ENCODE measurements around the gene SORCS3. TPM values are rescaled to one million over a fixed set of nuclear protein-coding genes. Genes with fewer than 3 reads are reported as not detected.

The SORCS3 gene
- polyA plus RNA-seq, 1 donor (not counting 4 experiments of a cell fraction or from before 2014, with no cell fraction given), result not detected

DNA sequence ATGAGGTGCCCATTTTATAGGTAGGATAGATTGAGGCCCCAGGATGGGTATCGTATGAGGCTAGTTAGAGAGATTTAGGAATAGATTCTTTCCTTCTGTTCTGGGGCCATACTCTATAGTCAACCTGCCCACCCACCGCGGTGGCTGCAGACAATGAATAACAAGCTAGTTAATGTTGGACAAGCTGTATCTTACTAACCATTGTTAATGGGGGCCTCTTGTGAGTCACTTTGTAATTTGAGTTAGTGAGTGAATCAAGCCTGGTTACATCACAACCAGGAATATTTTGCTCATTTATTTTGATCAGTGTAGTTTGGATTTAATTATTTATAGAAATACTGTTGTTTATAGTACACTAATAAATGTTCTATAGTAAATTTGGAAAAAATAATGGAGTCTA, 7.3 kb downstream of the SORCS3 start:
- Histone ChIP-seq H3K4me2 (ENCODE audit: control insufficient read depth, extremely low read depth, insufficient read depth, low read depth, low read length) (no peak overlapping the region), H3K36me3 (ENCODE audit: control insufficient read depth in 2 of 2, extremely low read depth in 1 of 2, insufficient read depth in 2 of 2, low read length in 2 of 2) (no peaks in the 10 kb centered on the region), H3K27ac (ENCODE audit: control insufficient read depth, insufficient read depth, low read length) (no peak overlapping the region), H3K9me3 (ENCODE audit: control insufficient read depth, low read depth, low read length) (no peaks in the 10 kb centered on the region), H3K4me3 (ENCODE audit: control insufficient read depth in 2 of 3, extremely low read depth in 1 of 3, insufficient read depth in 2 of 3, low read depth in 1 of 3, low read length in 3 of 3) (no peak overlapping the region), H3K79me2 (ENCODE audit: control insufficient read depth, insufficient read depth, low read length) (no peaks in the 10 kb centered on the region), H2AFZ (ENCODE audit: control insufficient read depth, low read length) (no peak overlapping the region), H4K20me1 (ENCODE audit: control insufficient read depth, extremely low read depth, insufficient read depth, low read length) (no peaks in the 10 kb centered on the region), H3K9ac (ENCODE audit: control insufficient read depth, extremely low read depth, insufficient read depth, low read length) (no peak overlapping the region), H3K9me1 (ENCODE audit: control insufficient read depth, extremely low read depth, insufficient read depth, low read length) (no peaks in the 10 kb centered on the region), H3K27me3 (ENCODE audit: control insufficient read depth, extremely low read depth, insufficient read depth, low read length) (peaks cover 25% of the 10 kb centered on the region), H3K4me1 (ENCODE audit: control insufficient read depth, extremely low read depth, insufficient read depth, low read length) (no peaks in the 10 kb centered on the region)
- DNase-seq (ENCODE audit: low read depth, low spot score) (no peak), FAIRE-seq (no peak)
- dilution Hi-C loops (cut with MboI; ENCODE audit: extremely low pct_ligation_motif_present, low sequenced_read_pairs), result no loop called here
- no peak for TF ChIP-seq EZH2 (IDR thresholded peaks at IDR 0.05; ENCODE audit: low read length)
- TF ChIP-seq, protein P1, sequence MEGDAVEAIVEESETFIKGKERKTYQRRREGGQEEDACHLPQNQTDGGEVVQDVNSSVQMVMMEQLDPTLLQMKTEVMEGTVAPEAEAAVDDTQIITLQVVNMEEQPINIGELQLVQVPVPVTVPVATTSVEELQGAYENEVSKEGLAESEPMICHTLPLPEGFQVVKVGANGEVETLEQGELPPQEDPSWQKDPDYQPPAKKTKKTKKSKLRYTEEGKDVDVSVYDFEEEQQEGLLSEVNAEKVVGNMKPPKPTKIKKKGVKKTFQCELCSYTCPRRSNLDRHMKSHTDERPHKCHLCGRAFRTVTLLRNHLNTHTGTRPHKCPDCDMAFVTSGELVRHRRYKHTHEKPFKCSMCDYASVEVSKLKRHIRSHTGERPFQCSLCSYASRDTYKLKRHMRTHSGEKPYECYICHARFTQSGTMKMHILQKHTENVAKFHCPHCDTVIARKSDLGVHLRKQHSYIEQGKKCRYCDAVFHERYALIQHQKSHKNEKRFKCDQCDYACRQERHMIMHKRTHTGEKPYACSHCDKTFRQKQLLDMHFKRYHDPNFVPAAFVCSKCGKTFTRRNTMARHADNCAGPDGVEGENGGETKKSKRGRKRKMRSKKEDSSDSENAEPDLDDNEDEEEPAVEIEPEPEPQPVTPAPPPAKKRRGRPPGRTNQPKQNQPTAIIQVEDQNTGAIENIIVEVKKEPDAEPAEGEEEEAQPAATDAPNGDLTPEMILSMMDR (optimal IDR thresholded peaks at IDR 0.05 in 1 of 3, IDR thresholded peaks at IDR 0.05 in 1 of 3, conservative IDR thresholded peaks at IDR 0.05 in 1 of 3; ENCODE audit: extremely low read depth in 1 of 3, insufficient read depth in 2 of 3, low read length in 3 of 3), result no peak

GRCh38 chr10:104650072-104650471, 9.0 kb downstream of the SORCS3 start:
- H4K20me1 ChIP-seq (ENCODE audit: control insufficient read depth, extremely low read depth, insufficient read depth, low read length), result no peaks in the 10 kb centered on the region
- no peaks in the 10 kb centered on the region for H3K79me2 ChIP-seq (ENCODE audit: control insufficient read depth, insufficient read depth, low read length)
- FAIRE-seq, result no peak
- no peak for TF ChIP-seq EZH2 (IDR thresholded peaks at IDR 0.05; ENCODE audit: low read length)
- TF ChIP-seq, protein P1 (optimal IDR thresholded peaks at IDR 0.05 in 1 of 3, IDR thresholded peaks at IDR 0.05 in 1 of 3, conservative IDR thresholded peaks at IDR 0.05 in 1 of 3; ENCODE audit: extremely low read depth in 1 of 3, insufficient read depth in 2 of 3, low read length in 3 of 3), result peak in 2 of 3 experiments; percentile 10 to 28
- no peaks in the 10 kb centered on the region for H3K4me1 ChIP-seq (ENCODE audit: control insufficient read depth, extremely low read depth, insufficient read depth, low read length)
- H3K9me3 ChIP-seq (ENCODE audit: control insufficient read depth, low read depth, low read length), result no peaks in the 10 kb centered on the region
- H3K9ac ChIP-seq (ENCODE audit: control insufficient read depth, extremely low read depth, insufficient read depth, low read length), result no peak overlapping the region
- no peak overlapping the region for H3K27ac ChIP-seq (ENCODE audit: control insufficient read depth, insufficient read depth, low read length)
- H3K9me1 ChIP-seq (ENCODE audit: control insufficient read depth, extremely low read depth, insufficient read depth, low read length), result no peaks in the 10 kb centered on the region
- H3K27me3 ChIP-seq (ENCODE audit: control insufficient read depth, extremely low read depth, insufficient read depth, low read length), result peaks cover 10% of the 10 kb centered on the region
- no peaks in the 10 kb centered on the region for H3K36me3 ChIP-seq (ENCODE audit: control insufficient read depth in 2 of 2, extremely low read depth in 1 of 2, insufficient read depth in 2 of 2, low read length in 2 of 2)
- H3K4me3 ChIP-seq (ENCODE audit: control insufficient read depth in 2 of 3, extremely low read depth in 1 of 3, insufficient read depth in 2 of 3, low read depth in 1 of 3, low read length in 3 of 3), result no peak overlapping the region
- DNase-seq (ENCODE audit: low read depth, low spot score), result no peak
- dilution Hi-C loops (cut with MboI; ENCODE audit: extremely low pct_ligation_motif_present, low sequenced_read_pairs), result no loop called here
- H3K4me2 ChIP-seq (ENCODE audit: control insufficient read depth, extremely low read depth, insufficient read depth, low read depth, low read length), result no peak overlapping the region
- H2AFZ ChIP-seq (ENCODE audit: control insufficient read depth, low read length), result no peak overlapping the region
